ENCODE results near the gene ACOT7.

DNA sequence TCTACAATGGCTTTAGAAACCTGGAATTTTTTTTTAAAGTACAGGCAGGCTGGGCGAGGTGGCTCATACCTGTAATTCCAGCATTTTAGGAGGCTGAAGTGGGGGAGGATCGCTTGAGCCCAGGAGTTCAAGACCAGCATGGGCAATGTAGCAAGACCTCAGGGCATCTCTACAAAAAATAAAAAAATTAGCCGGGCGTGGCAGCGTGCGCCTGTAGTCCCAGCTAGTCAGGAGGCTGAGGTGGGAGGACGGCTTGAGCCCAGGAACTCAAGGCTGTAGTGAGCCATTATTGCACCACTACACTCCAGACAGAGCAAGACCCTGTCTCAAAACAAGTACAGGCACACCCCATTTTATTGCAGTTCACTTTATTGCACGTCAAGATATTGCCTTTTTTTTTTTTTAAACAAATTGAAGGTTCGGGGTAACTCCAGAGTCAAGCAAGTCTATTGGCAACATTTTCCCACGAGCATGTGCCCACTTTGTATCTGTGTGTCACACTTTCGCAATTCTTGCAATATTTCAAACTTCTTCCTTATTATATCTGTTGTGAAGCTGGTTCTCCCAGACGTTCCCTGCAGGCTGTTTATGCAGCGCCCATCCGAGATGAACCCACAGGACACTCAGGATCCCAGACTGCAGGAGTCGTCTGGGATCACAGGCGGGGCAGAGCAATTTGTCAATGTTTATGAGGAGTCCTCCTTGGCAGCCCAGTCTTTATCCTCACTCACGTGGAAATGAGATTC lies 21.5 kb upstream of the ACOT7 start:
- TF ChIP-seq, protein P1, sequence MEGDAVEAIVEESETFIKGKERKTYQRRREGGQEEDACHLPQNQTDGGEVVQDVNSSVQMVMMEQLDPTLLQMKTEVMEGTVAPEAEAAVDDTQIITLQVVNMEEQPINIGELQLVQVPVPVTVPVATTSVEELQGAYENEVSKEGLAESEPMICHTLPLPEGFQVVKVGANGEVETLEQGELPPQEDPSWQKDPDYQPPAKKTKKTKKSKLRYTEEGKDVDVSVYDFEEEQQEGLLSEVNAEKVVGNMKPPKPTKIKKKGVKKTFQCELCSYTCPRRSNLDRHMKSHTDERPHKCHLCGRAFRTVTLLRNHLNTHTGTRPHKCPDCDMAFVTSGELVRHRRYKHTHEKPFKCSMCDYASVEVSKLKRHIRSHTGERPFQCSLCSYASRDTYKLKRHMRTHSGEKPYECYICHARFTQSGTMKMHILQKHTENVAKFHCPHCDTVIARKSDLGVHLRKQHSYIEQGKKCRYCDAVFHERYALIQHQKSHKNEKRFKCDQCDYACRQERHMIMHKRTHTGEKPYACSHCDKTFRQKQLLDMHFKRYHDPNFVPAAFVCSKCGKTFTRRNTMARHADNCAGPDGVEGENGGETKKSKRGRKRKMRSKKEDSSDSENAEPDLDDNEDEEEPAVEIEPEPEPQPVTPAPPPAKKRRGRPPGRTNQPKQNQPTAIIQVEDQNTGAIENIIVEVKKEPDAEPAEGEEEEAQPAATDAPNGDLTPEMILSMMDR (IDR thresholded peaks at IDR 0.05; ENCODE audit: low read depth, low read length, poor library complexity, severe bottlenecking), result no peak
- no peak for TF ChIP-seq EZH2phosphoT487 (IDR thresholded peaks at IDR 0.05; ENCODE audit: borderline replicate concordance, low read length)
